Fibroblast of the aortic adventitia (primary cell): ENCODE measurements around the gene PPP1R12A. TPM values are rescaled to one million over a fixed set of nuclear protein-coding genes. Genes with fewer than 3 reads are reported as not detected.
"Not testable (repeated sequence)": the region's sequence is repeated elsewhere in the genome, so short reads cannot be mapped to it uniquely, and the experiment has no call there.

ENCODE experiments used
- DNase-seq: peaks from one replicate; pipeline ENCODE4 v3.0.0-alpha.2; 2010; ENCODE audit warnings: low read depth
- H3K4me3 ChIP-seq: 2 replicates; pipeline ENCODE4 v1.5.1; 2011; ENCODE audit warnings: low read depth, mild to moderate bottlenecking, control low read depth, low read length, moderate library complexity
- total RNA-seq: library from RNA; depleted of rRNA; stranded (reverse); fragments of >200 nt; gene quantifications from 2 replicates; pipeline ENCODE4 v1.2.3, GENCODE V29; 2012; ENCODE audit warnings: low replicate concordance
- TF ChIP-seq, protein P1 (sequence below): IDR thresholded peaks from 2 replicates; pipeline ENCODE4 v1.5.1; 2011; ENCODE audit warnings: mild to moderate bottlenecking, low read length, control low read depth, inconsistent platforms; ENCODE audit not compliant: insufficient read depth

The PPP1R12A gene
- total RNA-seq: 119 and 269 TPM in 2 replicates

DNA sequence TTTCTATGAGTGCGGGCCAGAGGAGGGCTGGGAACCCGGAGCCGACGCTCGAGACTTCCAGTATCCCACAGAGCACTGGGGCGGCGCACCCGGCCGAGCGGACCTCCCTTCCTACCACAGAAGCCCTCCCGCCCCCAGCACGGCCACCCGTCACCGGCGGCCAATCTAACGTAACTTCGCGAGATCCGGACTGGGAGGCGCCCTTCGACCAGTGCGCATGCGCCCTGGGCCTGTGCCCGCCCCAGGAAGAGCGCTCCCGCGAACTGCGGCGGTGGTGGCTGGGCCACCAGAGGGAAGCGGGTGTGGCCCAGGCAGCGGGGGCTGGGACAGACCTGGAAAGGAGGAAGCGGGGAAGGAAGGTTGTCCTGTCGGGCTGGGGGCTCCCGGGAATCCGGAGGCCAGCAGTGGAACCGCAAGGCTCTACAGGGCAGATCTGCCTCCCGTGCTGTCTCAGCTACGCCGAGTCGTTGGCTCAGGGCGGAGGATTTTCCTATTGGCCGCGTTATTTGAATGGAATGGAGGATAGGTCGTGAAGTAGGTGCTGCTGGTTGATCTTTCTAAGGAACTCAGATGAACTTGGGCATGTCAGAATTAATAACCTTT lies at the start of gene PPP1R12A:
PPP1R12A (minus strand) TSS at position 77 of the 603 bp plus-strand sequence. CDS start 166 bp downstream, outside the sequence.
- TF ChIP-seq, protein P1, sequence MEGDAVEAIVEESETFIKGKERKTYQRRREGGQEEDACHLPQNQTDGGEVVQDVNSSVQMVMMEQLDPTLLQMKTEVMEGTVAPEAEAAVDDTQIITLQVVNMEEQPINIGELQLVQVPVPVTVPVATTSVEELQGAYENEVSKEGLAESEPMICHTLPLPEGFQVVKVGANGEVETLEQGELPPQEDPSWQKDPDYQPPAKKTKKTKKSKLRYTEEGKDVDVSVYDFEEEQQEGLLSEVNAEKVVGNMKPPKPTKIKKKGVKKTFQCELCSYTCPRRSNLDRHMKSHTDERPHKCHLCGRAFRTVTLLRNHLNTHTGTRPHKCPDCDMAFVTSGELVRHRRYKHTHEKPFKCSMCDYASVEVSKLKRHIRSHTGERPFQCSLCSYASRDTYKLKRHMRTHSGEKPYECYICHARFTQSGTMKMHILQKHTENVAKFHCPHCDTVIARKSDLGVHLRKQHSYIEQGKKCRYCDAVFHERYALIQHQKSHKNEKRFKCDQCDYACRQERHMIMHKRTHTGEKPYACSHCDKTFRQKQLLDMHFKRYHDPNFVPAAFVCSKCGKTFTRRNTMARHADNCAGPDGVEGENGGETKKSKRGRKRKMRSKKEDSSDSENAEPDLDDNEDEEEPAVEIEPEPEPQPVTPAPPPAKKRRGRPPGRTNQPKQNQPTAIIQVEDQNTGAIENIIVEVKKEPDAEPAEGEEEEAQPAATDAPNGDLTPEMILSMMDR: peak; percentile 28
- DNase-seq: peak; percentile 96
- H3K4me3 ChIP-seq: peak within 1 kb of the TSS; percentile 93

DNA sequence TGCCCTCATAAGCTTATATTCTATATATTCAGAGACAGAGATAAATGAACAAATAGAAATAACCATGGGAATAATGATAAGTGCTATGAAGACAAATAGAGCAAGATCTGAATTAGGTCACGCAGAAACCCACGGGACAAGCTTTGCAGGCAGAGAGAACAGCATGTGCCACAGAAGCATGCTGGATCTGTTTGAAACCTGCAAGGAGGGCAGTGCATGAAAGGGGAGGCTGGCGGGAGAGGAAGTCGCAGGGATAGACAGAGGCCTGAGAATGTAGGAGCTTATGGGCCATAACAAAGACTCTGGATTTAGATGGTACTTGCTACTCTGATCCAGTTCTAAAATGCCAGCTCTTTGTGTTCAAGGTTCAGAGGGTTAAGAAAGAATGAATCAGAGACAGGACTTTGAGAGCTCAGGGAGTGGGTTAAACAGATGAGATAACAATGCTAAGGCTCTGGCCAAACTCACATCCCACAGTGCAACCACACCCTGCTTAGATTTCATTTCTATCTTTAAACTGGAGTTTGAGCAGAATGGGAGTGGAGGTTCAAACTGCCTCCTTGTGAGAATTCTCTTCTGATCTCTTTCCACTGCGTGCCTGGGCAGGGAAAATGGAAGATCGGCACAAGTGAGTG lies 49.2 kb upstream of the PPP1R12A start:
- TF ChIP-seq, protein P1: no peak
- DNase-seq: peak; percentile 87
- H3K4me3 ChIP-seq: no peak overlapping the region

DNA sequence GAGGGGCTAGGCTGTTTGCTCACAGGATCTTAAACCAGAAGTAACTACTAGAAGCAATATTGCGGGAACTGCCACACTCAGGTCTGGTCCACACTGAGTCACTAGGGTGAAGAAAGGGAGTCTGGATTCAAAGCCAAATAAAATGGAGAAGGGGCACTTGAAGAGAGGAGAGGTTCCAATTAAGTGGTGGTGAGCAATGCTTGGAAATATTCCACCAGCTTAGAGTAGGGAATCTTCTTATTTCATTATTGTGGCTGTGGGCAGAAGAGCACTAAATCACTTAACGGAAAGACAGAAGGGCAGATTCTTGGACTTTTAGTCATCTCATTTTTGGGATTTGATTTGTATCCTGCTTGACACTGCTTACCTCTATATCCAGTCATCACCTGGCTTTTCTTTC lies 48.6 kb upstream of the PPP1R12A start:
- peak; percentile 91 for DNase-seq
- no peak overlapping the region for H3K4me3 ChIP-seq
- TF ChIP-seq, protein P1: no peak

DNA sequence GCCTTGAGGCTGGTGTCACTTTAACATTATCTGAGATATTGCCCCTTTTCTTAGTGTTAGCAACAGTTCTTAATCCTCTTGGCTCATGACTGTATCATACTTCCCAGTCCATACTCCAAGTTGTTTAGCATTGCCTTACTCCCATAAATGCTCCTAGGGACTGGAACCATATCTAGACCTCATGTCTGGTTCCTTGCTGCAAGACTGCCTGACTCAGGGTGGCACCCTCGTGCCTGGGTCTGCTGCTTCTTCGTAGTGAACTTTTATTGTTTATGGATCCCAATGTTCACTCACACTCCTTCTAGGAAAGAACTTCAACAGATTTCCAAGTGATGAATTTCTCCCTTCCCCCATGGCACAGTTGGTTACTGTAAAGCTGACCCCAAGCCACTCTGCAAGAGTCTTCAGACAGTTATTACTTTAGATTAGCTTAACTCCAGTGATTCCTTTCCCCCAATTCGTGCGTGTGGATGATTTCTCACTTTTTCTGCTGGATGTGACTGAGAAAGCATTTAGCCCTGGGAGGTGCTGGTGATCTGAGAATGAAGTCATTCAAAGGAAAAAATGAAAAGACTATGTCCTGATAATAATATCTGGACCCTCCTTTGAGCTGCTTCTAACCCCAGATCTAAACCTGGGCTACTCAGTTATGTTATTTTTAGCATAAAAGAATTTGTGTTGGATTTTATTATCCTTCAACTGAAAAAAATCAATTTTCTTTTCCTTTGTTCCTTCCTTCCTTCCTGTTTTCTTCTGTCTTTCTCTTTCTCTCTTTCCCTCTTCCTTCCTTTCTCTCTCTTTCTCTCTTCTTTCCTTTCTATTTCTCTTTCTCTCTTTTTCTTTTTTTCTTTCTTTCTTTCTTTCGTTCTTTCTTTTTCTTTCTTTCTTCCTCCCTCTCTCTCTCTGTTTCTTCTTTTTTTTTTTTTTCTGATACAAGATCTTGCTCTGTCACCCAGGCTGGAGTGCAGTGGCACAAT lies 47.5 kb upstream of the PPP1R12A start:
- no peak overlapping the region for H3K4me3 ChIP-seq
- TF ChIP-seq, protein P1: no peak
- DNase-seq: peak; percentile 24

DNA sequence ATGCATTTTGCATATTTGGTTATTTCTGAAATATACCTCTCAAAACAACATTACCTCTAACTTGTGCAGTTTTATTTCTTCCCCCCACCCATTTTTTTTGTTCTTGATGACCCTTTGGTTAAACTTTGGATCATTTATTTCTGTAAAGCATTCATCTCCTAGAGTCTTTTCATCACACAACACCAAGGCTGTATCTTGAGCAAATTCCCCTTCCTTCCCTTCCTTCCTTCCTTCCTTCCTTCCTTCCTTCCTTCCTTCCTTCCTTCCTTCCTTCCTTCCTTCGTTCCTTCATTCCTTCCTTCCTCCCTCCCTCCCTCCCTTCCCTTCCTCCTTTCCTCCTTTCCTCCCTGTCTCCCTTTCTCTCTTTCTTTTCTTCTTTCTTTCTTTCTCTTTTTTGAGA lies 43.8 kb upstream of the PPP1R12A start:
- no peak for DNase-seq
- TF ChIP-seq, protein P1: no peak
- H3K4me3 ChIP-seq: no peak overlapping the region

DNA sequence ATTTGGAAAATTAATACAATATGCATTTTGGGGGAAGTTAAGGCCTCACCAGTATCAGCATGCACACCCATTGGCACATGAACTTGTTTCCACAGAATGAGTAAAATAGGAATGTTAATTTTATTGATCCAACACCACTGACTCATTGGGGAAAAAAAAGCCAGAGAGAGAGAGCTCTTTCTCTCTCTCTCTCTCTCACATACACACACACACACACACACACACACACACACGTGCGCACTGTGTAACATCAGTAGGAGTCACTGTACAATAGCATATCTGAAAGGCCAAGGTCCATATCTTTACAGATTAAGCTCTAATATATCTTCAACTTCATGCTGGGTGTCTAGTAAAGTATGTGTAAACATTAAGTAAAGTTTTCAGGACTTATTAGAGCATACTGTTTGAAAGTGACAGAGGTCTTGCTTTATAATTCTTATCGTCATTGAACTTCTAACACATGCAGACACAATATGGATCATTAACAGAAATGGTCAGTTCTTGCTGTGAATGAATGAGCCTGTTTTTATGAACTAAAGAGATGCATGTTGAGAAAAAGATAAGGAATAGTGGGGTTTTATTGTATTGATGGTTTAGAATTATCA lies 43.1 kb upstream of the PPP1R12A start:
- peak; percentile 57 for DNase-seq
- not testable (repeated sequence) for H3K4me3 ChIP-seq
